Activated T-helper 1 cell treated with anti-CD3 and anti-CD28 coated beads, Interleukin-12 subunit alpha, Interleukin-12 subunit beta, Interleukin-2, Interleukin-4 antibody, amounts not matched to agents 30 ng/mL and 10 ng/mL and 1 ng/mL, durations not matched to agents 14 hours and 24 hours and 36 hours (primary cell): Measurements from ENCODE around the gene POMZP3. TPM values are rescaled to one million over a fixed set of nuclear protein-coding genes. Genes with fewer than 3 reads are reported as not detected.
"Not testable (repeated sequence)": the region's sequence is repeated elsewhere in the genome, so short reads cannot be mapped to it uniquely, and the experiment has no call there.

Experiments used
- DNase-seq: peaks from one replicate; pipeline ENCODE4 v3.0.0; 2021; ENCODE audit warnings: low spot score
- H3K27ac Mint-ChIP-seq: one replicate; pipeline ENCODE4 v1.8.0; 2021; ENCODE audit warnings: mild to moderate bottlenecking, mixed read lengths
- H3K27me3 Mint-ChIP-seq: one replicate; pipeline ENCODE4 v1.8.0; 2022; ENCODE audit warnings: mild to moderate bottlenecking, moderate library complexity, mixed read lengths; ENCODE audit not compliant: insufficient read depth
- H3K36me3 Mint-ChIP-seq: one replicate; pipeline ENCODE4 v1.8.0; 2021; ENCODE audit warnings: low read depth, mixed read lengths
- H3K4me1 Mint-ChIP-seq: one replicate; pipeline ENCODE4 v1.8.0; 2021; ENCODE audit warnings: low read depth, mixed read lengths
- H3K4me3 Mint-ChIP-seq: one replicate; pipeline ENCODE4 v1.8.0; 2021; ENCODE audit warnings: mild to moderate bottlenecking, moderate library complexity, mixed read lengths
- H3K9me3 Mint-ChIP-seq: one replicate; pipeline ENCODE4 v1.8.0; 2021; ENCODE audit warnings: mixed read lengths
- intact Hi-C: fragments of 100-400 bp; cut with micrococcal nuclease; formaldehyde crosslinking; loops from one replicate; pipeline ENCODE4 v1.15.1; 2024
- total RNA-seq: library from RNA; stranded (reverse); gene quantifications from 2 replicates; pipeline ENCODE4 v1.2.3, GENCODE V29; 2022

Gene POMZP3
- 10.1 and 12.0 TPM in 2 replicates for total RNA-seq

- H3K27me3 Mint-ChIP-seq, H3K9me3 Mint-ChIP-seq, intact Hi-C loops, H3K4me1 Mint-ChIP-seq: not testable (repeated sequence)
- peak within 1 kb of the TSS; percentile 93 for H3K4me3 Mint-ChIP-seq
- peak within 1 kb of the TSS; percentile 90 for H3K27ac Mint-ChIP-seq
- DNase-seq, result peak; percentile 41
- H3K36me3 Mint-ChIP-seq, result peaks cover 11% of the 10 kb centered on the region
These were observed at the start of gene POMZP3 for GRCh38 chr7:76626989-76627642. Gene POMZP3, minus strand, starts transcription at chr7:76627279. Its CDS starts 1,215 bp downstream, at chr7:76626064.

- H3K27ac Mint-ChIP-seq, H3K9me3 Mint-ChIP-seq, intact Hi-C loops, H3K4me1 Mint-ChIP-seq, DNase-seq, H3K36me3 Mint-ChIP-seq, H3K4me3 Mint-ChIP-seq: not testable (repeated sequence)
- H3K27me3 Mint-ChIP-seq, result peaks cover 13% of the 10 kb centered on the region
These were observed 48.7 kb upstream of the POMZP3 start for GRCh38 chr7:76675783-76676182.

GRCh38 chr7:76673346-76673745 lies 46.3 kb upstream of the POMZP3 start:
- not testable (repeated sequence) for H3K4me1 Mint-ChIP-seq

GRCh38 chr7:76659212-76659611 lies 32.1 kb upstream of the POMZP3 start:
- DNase-seq, H3K4me1 Mint-ChIP-seq, H3K27ac Mint-ChIP-seq, intact Hi-C loops, H3K36me3 Mint-ChIP-seq, H3K4me3 Mint-ChIP-seq, H3K27me3 Mint-ChIP-seq, H3K9me3 Mint-ChIP-seq: not testable (repeated sequence)

More at GRCh38 chr7:76673346-76673745, 46.3 kb upstream of the POMZP3 start:
- H3K36me3 Mint-ChIP-seq, H3K27me3 Mint-ChIP-seq, H3K4me3 Mint-ChIP-seq, intact Hi-C loops, DNase-seq, H3K9me3 Mint-ChIP-seq, H3K27ac Mint-ChIP-seq: not testable (repeated sequence)

- H3K9me3 Mint-ChIP-seq, intact Hi-C loops, H3K4me1 Mint-ChIP-seq: not testable (repeated sequence)
These were observed 29.3 kb upstream of the POMZP3 start for GRCh38 chr7:76656425-76656824.

GRCh38 chr7:76642620-76643019 lies 15.5 kb upstream of the POMZP3 start:
- DNase-seq, H3K4me1 Mint-ChIP-seq, H3K4me3 Mint-ChIP-seq, H3K27ac Mint-ChIP-seq, H3K9me3 Mint-ChIP-seq, H3K27me3 Mint-ChIP-seq, H3K36me3 Mint-ChIP-seq, intact Hi-C loops: not testable (repeated sequence)

More at GRCh38 chr7:76656425-76656824, 29.3 kb upstream of the POMZP3 start:
- not testable (repeated sequence) for DNase-seq, H3K4me3 Mint-ChIP-seq, H3K36me3 Mint-ChIP-seq, H3K27ac Mint-ChIP-seq, H3K27me3 Mint-ChIP-seq

- H3K4me3 Mint-ChIP-seq, H3K27me3 Mint-ChIP-seq, H3K9me3 Mint-ChIP-seq, DNase-seq, H3K36me3 Mint-ChIP-seq, H3K27ac Mint-ChIP-seq, intact Hi-C loops, H3K4me1 Mint-ChIP-seq: not testable (repeated sequence)
These were observed 10.1 kb upstream of the POMZP3 start for GRCh38 chr7:76637061-76637691.

GRCh38 chr7:76626581-76626980 lies 498 bp downstream of the POMZP3 start:
- not testable (repeated sequence) for DNase-seq
- peak overlapping the region; percentile 91 for H3K4me3 Mint-ChIP-seq
- H3K27ac Mint-ChIP-seq, result peak overlapping the region; percentile 86

GRCh38 chr7:76619439-76620190 lies 7.5 kb downstream of the POMZP3 start:
- H3K4me1 Mint-ChIP-seq, DNase-seq, H3K27ac Mint-ChIP-seq, H3K9me3 Mint-ChIP-seq, H3K27me3 Mint-ChIP-seq, intact Hi-C loops, H3K36me3 Mint-ChIP-seq, H3K4me3 Mint-ChIP-seq: not testable (repeated sequence)

More at GRCh38 chr7:76626581-76626980, 498 bp downstream of the POMZP3 start:
- intact Hi-C loops, H3K9me3 Mint-ChIP-seq, H3K4me1 Mint-ChIP-seq, H3K27me3 Mint-ChIP-seq: not testable (repeated sequence)
- peaks cover 11% of the 10 kb centered on the region for H3K36me3 Mint-ChIP-seq

GRCh38 chr7:76613783-76614182 lies 13.3 kb downstream of the POMZP3 start:
- DNase-seq, H3K27ac Mint-ChIP-seq, H3K27me3 Mint-ChIP-seq, intact Hi-C loops, H3K4me3 Mint-ChIP-seq, H3K9me3 Mint-ChIP-seq, H3K4me1 Mint-ChIP-seq, H3K36me3 Mint-ChIP-seq: not testable (repeated sequence)

- H3K9me3 Mint-ChIP-seq, intact Hi-C loops, DNase-seq, H3K27ac Mint-ChIP-seq, H3K27me3 Mint-ChIP-seq, H3K4me1 Mint-ChIP-seq, H3K36me3 Mint-ChIP-seq, H3K4me3 Mint-ChIP-seq: not testable (repeated sequence)
These were observed 14.8 kb downstream of the POMZP3 start for GRCh38 chr7:76612232-76612631.

- H3K36me3 Mint-ChIP-seq, H3K4me1 Mint-ChIP-seq, H3K4me3 Mint-ChIP-seq, DNase-seq, H3K9me3 Mint-ChIP-seq, H3K27me3 Mint-ChIP-seq, H3K27ac Mint-ChIP-seq, intact Hi-C loops: not testable (repeated sequence)
These were observed 17.2 kb downstream of the POMZP3 start for GRCh38 chr7:76609864-76610263.

- H3K27ac Mint-ChIP-seq, H3K4me1 Mint-ChIP-seq, H3K36me3 Mint-ChIP-seq, H3K27me3 Mint-ChIP-seq, H3K4me3 Mint-ChIP-seq, H3K9me3 Mint-ChIP-seq, DNase-seq, intact Hi-C loops: not testable (repeated sequence)
These were observed 18.6 kb downstream of the POMZP3 start for GRCh38 chr7:76608469-76608868.
